Urothelium cell line (cell line): ENCODE data around the gene FRAS1.

ENCODE experiments used
- DNase-seq: peaks from one replicate; pipeline ENCODE4 v3.0.0; 2011; ENCODE audit warnings: low spot score, mixed read lengths
- FAIRE-seq: peaks from 2 replicates; lab custom pipeline; 2011; peaks lifted over from hg19 to GRCh38; lab: Jason Lieb, UNC

The FRAS1 gene

DNA sequence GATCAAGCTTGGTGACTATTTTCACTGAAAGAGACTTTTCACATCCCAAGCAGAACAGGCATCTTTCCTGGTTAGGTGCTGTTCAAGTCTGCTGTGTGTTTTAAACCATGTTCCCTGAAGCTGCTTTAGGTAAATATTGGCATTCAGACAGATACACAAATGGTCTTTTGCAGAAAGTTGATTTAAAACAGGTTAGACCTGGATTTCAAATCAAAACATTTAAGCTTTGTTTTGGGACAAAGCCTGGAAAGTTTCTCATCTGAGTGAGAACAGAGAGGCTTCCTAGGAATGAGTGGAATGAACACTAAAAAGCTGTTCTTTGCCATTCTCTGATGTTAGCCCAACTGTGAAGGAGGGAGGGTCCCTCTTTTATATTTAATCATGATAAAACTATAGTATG, 504.6 kb downstream of the FRAS1 start:
- FAIRE-seq (no peak), DNase-seq (no peak)

GRCh38 chr4:78562687-78563086, 505.6 kb downstream of the FRAS1 start:
- FAIRE-seq (no peak), DNase-seq (no peak)

- DNase-seq (peak; percentile 83), FAIRE-seq (no peak)
Measured at GRCh38 chr4:78565971-78566372, 508.8 kb downstream of the FRAS1 start.

DNA sequence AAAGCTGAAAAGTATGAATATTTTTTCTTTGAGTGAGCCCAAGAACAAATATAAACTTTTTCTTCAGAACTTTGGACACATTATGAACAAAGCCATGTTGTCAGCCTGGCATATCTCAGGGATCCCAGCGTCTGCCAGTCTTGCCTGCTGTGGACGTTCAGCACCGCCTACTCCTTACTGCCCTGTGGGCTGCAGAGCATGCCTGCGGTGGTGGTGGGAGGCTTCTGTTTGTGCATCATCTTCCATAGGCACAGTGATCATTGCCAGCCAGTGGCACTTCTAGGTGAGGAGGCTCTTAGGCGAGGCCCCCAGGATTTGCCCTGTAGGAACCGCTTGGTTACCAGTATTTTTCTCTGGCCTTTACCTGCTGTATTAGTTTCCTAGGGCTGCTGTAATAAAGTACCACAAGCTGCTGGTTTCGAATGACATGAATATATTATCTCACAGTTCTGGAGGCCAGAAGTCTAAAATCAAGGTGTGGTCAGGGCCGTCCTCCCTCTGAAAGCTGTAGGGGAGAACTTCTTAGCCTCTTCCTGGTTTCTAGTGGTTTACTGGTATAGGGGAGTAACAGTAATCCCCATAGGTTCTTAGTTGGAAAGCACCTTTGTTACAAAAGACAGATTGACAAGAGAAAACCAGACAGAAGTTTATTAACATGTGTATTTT, 509.8 kb downstream of the FRAS1 start:
- no peak for FAIRE-seq

DNA sequence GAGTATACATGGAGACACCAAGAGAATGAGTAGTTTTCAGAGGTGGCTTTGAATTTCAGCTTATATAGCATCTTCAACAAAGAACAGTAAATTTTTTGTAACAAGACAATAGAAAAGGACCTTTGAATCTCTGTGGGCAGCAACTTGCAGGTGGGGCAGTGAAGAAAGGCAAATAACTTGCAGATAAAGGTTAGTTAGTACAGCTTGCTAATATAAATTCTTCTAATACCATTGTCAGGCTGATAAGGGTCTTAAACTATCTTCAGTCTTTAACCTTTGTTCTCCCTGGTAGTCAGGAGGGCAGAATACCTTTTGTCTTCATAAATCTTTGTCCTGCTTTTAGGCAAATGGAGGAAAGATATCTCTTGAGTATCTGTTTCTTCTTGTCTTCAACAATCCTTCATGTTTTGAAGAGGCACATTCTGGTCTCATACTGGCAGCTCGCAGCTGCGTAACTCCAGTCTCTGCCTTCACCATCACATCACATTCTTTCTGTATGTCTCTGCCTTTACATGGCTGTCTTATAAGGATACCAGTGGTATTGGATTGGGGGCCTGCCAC, 510.5 kb downstream of the FRAS1 start:
- DNase-seq (no peak), FAIRE-seq (no peak)

More for the DNA sequence above, 509.8 kb downstream of the FRAS1 start:
- DNase-seq: no peak

DNA sequence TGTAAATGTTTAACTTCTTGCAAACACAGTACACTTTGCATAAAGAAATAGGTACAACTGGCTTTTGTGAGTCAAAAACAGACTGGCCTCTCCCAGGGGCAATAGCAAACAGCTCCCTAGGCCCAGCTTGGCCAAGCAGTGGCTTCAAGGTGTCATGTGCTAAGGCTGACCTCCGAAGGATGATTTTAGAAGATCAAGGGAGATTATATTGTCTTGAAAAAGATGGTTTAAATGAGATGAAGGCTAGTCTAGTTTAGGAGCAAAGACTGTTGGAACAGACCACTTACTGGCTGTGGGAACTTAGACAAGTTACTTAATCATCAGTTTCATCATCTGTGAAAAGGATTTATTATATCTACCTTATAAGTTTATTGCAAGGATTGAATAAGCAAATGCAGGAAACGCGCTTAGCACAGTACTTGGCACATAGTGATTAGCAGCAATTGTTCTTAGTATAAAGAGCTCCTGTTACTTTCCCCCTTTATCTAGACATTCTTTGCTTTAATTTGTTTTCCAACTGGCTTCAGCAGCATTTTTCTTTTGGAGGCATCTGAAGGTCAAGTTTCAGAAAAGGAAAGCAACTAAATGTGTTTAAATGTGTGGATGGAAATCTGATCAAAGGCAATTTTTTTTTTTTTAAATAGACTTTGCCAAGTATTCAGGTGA, 511.6 kb downstream of the FRAS1 start:
- no peak for DNase-seq
- FAIRE-seq: no peak

- DNase-seq (peak; percentile 64), FAIRE-seq (no peak)
Measured at GRCh38 chr4:78569306-78569821, 512.2 kb downstream of the FRAS1 start.

- FAIRE-seq (no peak), DNase-seq (no peak)
Measured at GRCh38 chr4:78570117-78570516, 513.0 kb downstream of the FRAS1 start.

DNA sequence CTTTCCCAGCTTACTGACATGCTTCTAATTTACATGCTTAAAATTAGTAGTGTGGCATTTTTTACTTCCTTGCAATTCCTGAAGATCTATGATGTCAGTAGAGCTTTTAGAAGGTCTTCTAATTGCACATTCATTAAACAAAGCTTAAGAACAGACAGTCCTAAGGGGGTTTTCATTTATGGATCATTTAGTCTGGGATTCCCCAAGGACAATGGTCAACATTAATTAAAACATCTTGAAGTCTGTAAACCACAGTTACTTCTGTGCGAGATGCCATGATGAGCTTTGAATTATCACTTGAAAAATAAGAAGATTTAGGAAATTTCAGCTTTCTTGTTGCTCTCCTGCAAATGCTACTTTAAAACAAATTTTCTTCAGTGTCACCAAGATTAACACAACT, 514.7 kb downstream of the FRAS1 start:
- FAIRE-seq (no peak), DNase-seq (no peak)

GRCh38 chr4:78578674-78579425, 521.7 kb downstream of the FRAS1 start:
- no peak for DNase-seq
- no peak for FAIRE-seq

DNA sequence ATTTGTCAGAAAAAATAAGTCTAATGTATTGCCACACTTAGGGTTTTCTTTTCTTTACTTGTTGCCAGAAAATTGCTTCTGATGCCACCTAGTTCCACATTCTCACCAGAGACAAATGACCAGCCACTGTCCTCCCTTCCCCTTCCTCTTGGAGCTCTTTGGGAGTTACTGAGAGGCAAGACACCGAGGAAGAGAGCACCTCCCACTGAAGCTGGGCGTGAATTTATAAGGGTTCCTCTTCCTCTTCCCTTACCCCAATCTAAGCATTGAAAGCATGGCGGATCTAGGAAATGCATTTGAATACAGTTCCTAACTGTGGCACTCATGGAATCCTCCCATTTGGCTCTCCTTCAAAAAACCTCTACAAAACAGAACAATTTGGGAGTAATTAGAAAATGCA, 524.5 kb downstream of the FRAS1 start:
- DNase-seq (no peak), FAIRE-seq (no peak)

DNA sequence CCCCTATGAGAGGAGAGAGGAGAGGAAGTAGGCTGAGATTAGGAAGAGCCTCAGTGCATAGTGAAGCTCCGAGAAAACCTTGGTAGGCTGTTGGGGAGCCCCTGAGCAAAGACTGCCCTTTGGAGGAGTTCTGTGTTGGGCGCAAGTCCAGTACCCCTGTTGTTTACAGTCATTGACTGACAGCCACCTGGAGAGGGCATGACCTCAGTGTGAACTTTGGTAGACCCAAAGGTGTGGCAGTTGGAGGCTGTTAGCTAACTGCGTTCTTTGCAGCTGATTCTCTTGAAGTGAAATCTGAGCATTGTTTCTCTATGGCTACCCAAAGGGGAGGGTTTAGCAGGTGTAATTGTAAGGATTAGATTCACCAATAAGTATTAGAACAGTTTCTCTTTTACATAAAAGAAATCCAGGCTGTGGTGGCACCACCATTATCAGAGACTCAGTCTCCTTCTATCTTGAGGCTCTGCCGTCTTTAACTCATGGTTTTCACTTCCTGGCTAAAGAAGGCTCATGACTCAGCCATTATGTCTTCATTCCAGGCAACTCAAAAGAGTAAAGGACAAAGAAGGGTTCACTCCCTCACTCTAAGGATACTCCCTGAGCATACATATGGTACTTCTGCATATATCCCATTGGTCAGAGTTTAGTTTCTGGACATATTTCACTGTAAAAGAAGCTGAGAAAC, 527.9 kb downstream of the FRAS1 start:
- FAIRE-seq (no peak), DNase-seq (no peak)

GRCh38 chr4:78585633-78586032, 528.5 kb downstream of the FRAS1 start:
- no peak for DNase-seq
- no peak for FAIRE-seq

DNA sequence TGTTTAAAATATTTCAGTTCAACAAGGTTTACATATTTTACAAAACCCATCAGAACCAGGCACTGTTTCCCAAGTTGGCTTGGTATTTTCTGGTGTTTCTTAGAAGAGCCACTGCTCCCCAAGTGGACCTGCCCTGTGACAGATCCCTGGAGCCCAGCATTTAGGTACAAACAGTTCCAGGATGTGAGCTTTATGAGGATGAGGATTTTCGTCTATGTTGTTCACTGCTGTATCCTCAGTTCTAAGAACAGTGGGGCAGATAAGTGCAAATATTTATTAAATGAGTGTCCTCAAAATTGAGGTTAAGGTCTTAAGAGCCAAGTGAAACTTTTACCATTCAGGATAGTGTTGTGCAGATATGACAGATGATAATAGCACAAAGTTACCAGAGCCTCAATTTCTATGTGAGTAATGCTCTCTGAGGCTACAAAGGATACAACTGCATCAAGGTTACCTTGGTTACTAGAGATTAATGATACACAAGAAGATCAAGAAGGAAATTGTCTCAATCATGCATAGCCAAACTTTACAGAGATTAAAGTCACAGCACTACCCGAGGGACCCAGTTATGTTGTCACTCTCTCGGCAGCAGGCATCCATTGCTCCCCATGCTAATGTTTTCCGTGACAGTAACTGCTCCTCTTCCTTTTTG, 531.9 kb downstream of the FRAS1 start:
- FAIRE-seq: no peak
- no peak for DNase-seq

DNA sequence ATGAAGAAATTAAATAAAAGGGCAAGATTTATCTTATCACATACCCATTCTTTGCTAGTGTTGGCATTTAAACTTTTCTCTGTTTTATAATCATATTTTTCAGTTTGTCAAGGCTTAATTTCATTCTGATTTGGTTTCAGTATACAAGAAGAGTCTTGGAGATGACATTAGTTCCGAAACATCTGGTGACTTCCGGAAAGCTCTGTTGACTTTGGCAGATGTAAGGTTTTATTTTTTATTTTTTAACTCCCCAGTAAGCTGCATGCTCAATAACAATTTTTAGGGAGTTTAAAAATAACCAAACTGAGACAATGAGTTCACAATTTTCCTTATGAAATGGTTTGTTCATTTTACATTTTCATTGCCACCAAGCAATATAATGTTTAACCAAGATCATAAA, 534.3 kb downstream of the FRAS1 start:
- no peak for FAIRE-seq
- no peak for DNase-seq

- DNase-seq (no peak), FAIRE-seq (no peak)
Measured at GRCh38 chr4:78592088-78592783, 535.1 kb downstream of the FRAS1 start.
